Activated B cell treated with CpG ODN at 0.5 μM for 24 hours (primary cell): ENCODE results near the gene THOC6. TPM values are rescaled to one million over a fixed set of nuclear protein-coding genes. Genes with fewer than 3 reads are reported as not detected.

Experiments
- ATAC-seq: fragments of 200-7000 bp; cut with Tn5 transposase; one replicate; pipeline ENCODE4 v1.10.0; 2021; ENCODE audit warnings: low read depth, mild to moderate bottlenecking, moderate library complexity
- CTCF ChIA-PET: fragments of 350-600 bp; sonication (Branson Sonifier 250); formaldehyde crosslinking; loops from one replicate; lab custom pipeline; 2021; ENCODE audit warnings: antibody characterized with exemption; lab: Charles Lee
- POLR2A ChIA-PET: fragments of 350-600 bp; sonication (Branson Sonifier 250); formaldehyde crosslinking; loops from one replicate; lab custom pipeline; 2021; ENCODE audit warnings: antibody characterized with exemption; lab: Charles Lee
- DNase-seq: peaks from one replicate; pipeline ENCODE4 v3.0.0; 2022
- H3K27ac Mint-ChIP-seq: one replicate; pipeline ENCODE4 v1.8.0; 2020; ENCODE audit warnings: mixed read lengths
- H3K27me3 Mint-ChIP-seq: one replicate; pipeline ENCODE4 v1.8.0; 2021; ENCODE audit warnings: mixed read lengths
- H3K36me3 Mint-ChIP-seq: one replicate; pipeline ENCODE4 v1.8.0; 2021; ENCODE audit warnings: low read depth, mixed read lengths
- H3K4me1 Mint-ChIP-seq: one replicate; pipeline ENCODE4 v1.8.0; 2021; ENCODE audit warnings: mixed read lengths
- H3K4me3 Mint-ChIP-seq: one replicate; pipeline ENCODE4 v1.8.0; 2020; ENCODE audit warnings: mild to moderate bottlenecking, mixed read lengths
- H3K9me3 Mint-ChIP-seq: one replicate; pipeline ENCODE4 v1.8.0; 2020; ENCODE audit warnings: mixed read lengths
- CTCF ChIP-seq: fragments of 200-600 bp; IDR thresholded peaks from one replicate; pipeline ENCODE4 v1.8.0; 2022; ENCODE audit warnings: antibody characterized with exemption, mild to moderate bottlenecking
- intact Hi-C: fragments of 100-400 bp; cut with micrococcal nuclease; formaldehyde crosslinking; loops from one replicate; pipeline ENCODE4 v1.15.1; 2024
- total RNA-seq: library from RNA; stranded (reverse); gene quantifications from 2 replicates; pipeline ENCODE4 v1.2.3, GENCODE V29; 2022

THOC6 gene
- total RNA-seq, 1 donor from 2014 or later = 45.8 TPM

- DNase-seq = no peak
- CTCF ChIA-PET = interaction anchor here (0.9 kb wide), 1 partner anchor 13 kb away, joined by 3 read pairs; no protein-coding TSS in a partner anchor
- peaks cover 29% of the 10 kb centered on the region for H3K4me1 Mint-ChIP-seq
These were observed 14.1 kb upstream of the THOC6 start for GRCh38 chr16:3009568-3010390.

GRCh38 chr16:3010510-3010909 is 13.3 kb upstream of the THOC6 start:
- no peak overlapping the region for H3K4me3 Mint-ChIP-seq
- no peak for TF ChIP-seq CTCF
- no peaks in the 10 kb centered on the region for H3K36me3 Mint-ChIP-seq
- intact Hi-C loops = no loop called here
- no peak for DNase-seq
- no peaks in the 10 kb centered on the region for H3K9me3 Mint-ChIP-seq
- ChIA-PET CTCF (interaction anchor here (0.9 kb wide), 1 partner anchor 12 kb away, joined by 3 read pairs; no protein-coding TSS in a partner anchor), POLR2A (no interaction called here)
- no peak overlapping the region for H3K27ac Mint-ChIP-seq
- H3K4me1 Mint-ChIP-seq = peaks cover 26% of the 10 kb centered on the region
- peaks cover 14% of the 10 kb centered on the region for H3K27me3 Mint-ChIP-seq
- ATAC-seq = no peak

More at GRCh38 chr16:3009568-3010390, 14.1 kb upstream of the THOC6 start:
- intact Hi-C loops = no loop called here
- Mint-ChIP-seq H3K36me3 (no peaks in the 10 kb centered on the region), H3K4me3 (no peak overlapping the region), H3K27ac (no peak overlapping the region), H3K9me3 (no peaks in the 10 kb centered on the region), H3K27me3 (peaks cover 12% of the 10 kb centered on the region)
- no peak for ATAC-seq
- POLR2A ChIA-PET = no interaction called here
- no peak for TF ChIP-seq CTCF

- CTCF ChIA-PET = interaction anchor here (0.9 kb wide), 1 partner anchor 8 kb away, joined by 4 read pairs; no protein-coding TSS in a partner anchor
- intact Hi-C loops = no loop called here
- Mint-ChIP-seq H3K4me3 (no peak overlapping the region), H3K27ac (no peak overlapping the region), H3K27me3 (peaks cover 20% of the 10 kb centered on the region), H3K36me3 (no peaks in the 10 kb centered on the region), H3K4me1 (peaks cover 19% of the 10 kb centered on the region), H3K9me3 (no peaks in the 10 kb centered on the region)
- no peak for TF ChIP-seq CTCF
- ATAC-seq = no peak
- POLR2A ChIA-PET = no interaction called here
- no peak for DNase-seq
These were observed 11.6 kb upstream of the THOC6 start for GRCh38 chr16:3012246-3012645.

- no peak within 1 kb of the TSS for H3K27ac Mint-ChIP-seq
- no peak for TF ChIP-seq CTCF
- ChIA-PET POLR2A (no interaction called here), CTCF (interaction anchor here (0.9 kb wide), 1 partner anchor 9 kb away, joined by 4 read pairs; no protein-coding TSS in a partner anchor)
- DNase-seq = no peak
- H3K36me3 Mint-ChIP-seq = no peaks in the 10 kb centered on the region
- H3K9me3 Mint-ChIP-seq = no peaks in the 10 kb centered on the region
- intact Hi-C loops = no loop called here
- H3K4me1 Mint-ChIP-seq = peaks cover 12% of the 10 kb centered on the region
- peaks cover 20% of the 10 kb centered on the region for H3K27me3 Mint-ChIP-seq
- peak; percentile 25 for ATAC-seq
- H3K4me3 Mint-ChIP-seq = no peak within 1 kb of the TSS
These were observed 10.9 kb upstream of the THOC6 start, which contains the start of gene CLDN9 for GRCh38 chr16:3012828-3013420. TSS of gene CLDN9 (plus strand) at chr16:3012923. CDS start at chr16:3013363, 440 bp downstream.

- POLR2A ChIA-PET = no interaction called here
These were observed 10.3 kb upstream of the THOC6 start for GRCh38 chr16:3013491-3013951.

More at GRCh38 chr16:3013491-3013951, 10.3 kb upstream of the THOC6 start:
- Mint-ChIP-seq H3K27ac (no peak overlapping the region), H3K4me1 (peaks cover 12% of the 10 kb centered on the region), H3K9me3 (no peaks in the 10 kb centered on the region), H3K27me3 (peaks cover 18% of the 10 kb centered on the region), H3K36me3 (no peaks in the 10 kb centered on the region), H3K4me3 (no peak overlapping the region)
- intact Hi-C loops = no loop called here
- TF ChIP-seq CTCF = no peak
- no peak for DNase-seq
- ATAC-seq = no peak
- CTCF ChIA-PET = no interaction called here
